Body of pancreas (tissue), 4 donors: ENCODE data around the gene SMG1. TPM values are rescaled to one million over a fixed set of nuclear protein-coding genes. Genes with fewer than 3 reads are reported as not detected.

Experiments
- ATAC-seq: fragments of 150-250 bp; one replicate; pipeline ENCODE4 v1.9.1; 2016
- DNase-seq, 4 donors: peaks; one replicate each; pipeline ENCODE4 v3.0.0-alpha.2; 2019
- H3K27ac ChIP-seq, 4 donors: fragments of 200-600 bp; sonication (generic); 1 replicate in 3 of 4; 2 replicates in 1 of 4; pipeline versions ENCODE4 v1.5.1 to v1.6.1; 2016 to 2019; ENCODE audit warnings: mild to moderate bottlenecking in 1 of 4, mixed read lengths in 1 of 4, moderate library complexity in 1 of 4
- H3K27me3 ChIP-seq, 2 donors: fragments of 200-600 bp; sonication (generic); one replicate each; pipeline ENCODE4 v1.6.0; 2016; ENCODE audit warnings: mild to moderate bottlenecking in 1 of 2
- H3K36me3 ChIP-seq, 2 donors: fragments of 200-600 bp; sonication (generic); replicated peaks in 1 of 2; 2 replicates each; pipeline ENCODE4 v1.5.1; 2016; ENCODE audit warnings: low read depth in 2 of 2; ENCODE audit not compliant: insufficient read depth in 1 of 2
- H3K4me1 ChIP-seq: fragments of 200-600 bp; sonication (generic); one replicate; pipeline ENCODE4 v1.6.0; 2016
- H3K4me3 ChIP-seq, 2 donors: fragments of 200-600 bp; sonication (generic); 1 replicate in 1 of 2; 2 replicates in 1 of 2; pipeline ENCODE4 v1.5.1; 2016 to 2019
- H3K9me3 ChIP-seq, 3 donors: fragments of 200-600 bp; sonication (generic); 1 replicate in 2 of 3; 2 replicates in 1 of 3; pipeline ENCODE4 v1.5.1; 2016
- POLR2A ChIP-seq, 3 donors: fragments of 450-650 bp; IDR thresholded peaks; one replicate each; pipeline ENCODE4 v1.6.1; 2016; ENCODE audit warnings: antibody characterized with exemption in 3 of 3, mild to moderate bottlenecking in 2 of 3
- WGBS, 2 donors: methylation state at CpG; one replicate each; pipeline ENCODE4 v1.1.5; 2017; 5-methylcytosine and 5-hydroxymethylcytosine counted together
- intact Hi-C: fragments of 100-400 bp; cut with DNase I; formaldehyde crosslinking; loops from one replicate; pipeline ENCODE4 v1.15.1; 2023
- total RNA-seq, 2 donors: library from RNA; depleted of rRNA; stranded (reverse); fragments of >200 nt; gene quantifications; one replicate each; pipeline ENCODE4 v1.1.0, GENCODE V29; 2016
- TF ChIP-seq, protein P1 (sequence below), 7 experiments: fragments of 450-650 bp in 4 of 7; fragments of 200-600 bp in 3 of 7; sonication (generic) in 3 of 7; IDR thresholded peaks; one replicate each; pipeline ENCODE4 v1.5.1; 2016 to 2019; ENCODE audit warnings: antibody characterized with exemption in 7 of 7

Gene SMG1
- total RNA-seq, 2 donors from 2014 or later, result 50.3 to 59.3 TPM

DNA sequence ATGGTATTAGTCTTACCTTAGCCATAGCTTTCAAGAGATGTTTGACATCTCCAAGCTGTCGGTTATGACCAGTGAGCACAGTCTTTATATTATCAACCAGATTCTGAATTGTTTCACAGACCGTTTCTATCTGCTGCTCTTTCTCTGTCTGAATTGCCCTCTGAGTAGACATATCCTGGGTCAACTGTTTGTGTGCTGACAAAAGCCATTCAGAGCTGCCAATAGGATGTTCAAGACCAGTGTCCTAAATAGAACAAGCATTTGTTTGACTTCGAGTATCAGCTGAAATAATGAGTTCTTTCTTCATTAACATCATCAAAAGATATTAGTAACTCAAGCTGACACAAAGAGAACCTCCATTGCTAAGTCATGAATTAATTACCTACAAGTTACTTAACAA, 109.9 kb downstream of the SMG1 start:
- intact Hi-C loops, result no loop called here
- no peaks in the 10 kb centered on the region for H3K4me1 ChIP-seq
- WGBS, 2 donors, result 69 to 71% methylated on average over 3 of the region's 3 CpGs
- no peaks in the 10 kb centered on the region for H3K27me3 ChIP-seq
- H3K4me3 ChIP-seq, result no peak overlapping the region
- no peak for TF ChIP-seq POLR2A (IDR thresholded peaks at IDR 0.05)
- TF ChIP-seq, protein P1, sequence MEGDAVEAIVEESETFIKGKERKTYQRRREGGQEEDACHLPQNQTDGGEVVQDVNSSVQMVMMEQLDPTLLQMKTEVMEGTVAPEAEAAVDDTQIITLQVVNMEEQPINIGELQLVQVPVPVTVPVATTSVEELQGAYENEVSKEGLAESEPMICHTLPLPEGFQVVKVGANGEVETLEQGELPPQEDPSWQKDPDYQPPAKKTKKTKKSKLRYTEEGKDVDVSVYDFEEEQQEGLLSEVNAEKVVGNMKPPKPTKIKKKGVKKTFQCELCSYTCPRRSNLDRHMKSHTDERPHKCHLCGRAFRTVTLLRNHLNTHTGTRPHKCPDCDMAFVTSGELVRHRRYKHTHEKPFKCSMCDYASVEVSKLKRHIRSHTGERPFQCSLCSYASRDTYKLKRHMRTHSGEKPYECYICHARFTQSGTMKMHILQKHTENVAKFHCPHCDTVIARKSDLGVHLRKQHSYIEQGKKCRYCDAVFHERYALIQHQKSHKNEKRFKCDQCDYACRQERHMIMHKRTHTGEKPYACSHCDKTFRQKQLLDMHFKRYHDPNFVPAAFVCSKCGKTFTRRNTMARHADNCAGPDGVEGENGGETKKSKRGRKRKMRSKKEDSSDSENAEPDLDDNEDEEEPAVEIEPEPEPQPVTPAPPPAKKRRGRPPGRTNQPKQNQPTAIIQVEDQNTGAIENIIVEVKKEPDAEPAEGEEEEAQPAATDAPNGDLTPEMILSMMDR (IDR thresholded peaks at IDR 0.05), result no peak
- H3K27ac ChIP-seq, result no peak overlapping the region
- DNase-seq, result no peak
- H3K9me3 ChIP-seq, result no peaks in the 10 kb centered on the region
- H3K36me3 ChIP-seq, result peaks cover 12 to 29% of the 10 kb centered on the region in 2 donors
- ATAC-seq, result no peak

DNA sequence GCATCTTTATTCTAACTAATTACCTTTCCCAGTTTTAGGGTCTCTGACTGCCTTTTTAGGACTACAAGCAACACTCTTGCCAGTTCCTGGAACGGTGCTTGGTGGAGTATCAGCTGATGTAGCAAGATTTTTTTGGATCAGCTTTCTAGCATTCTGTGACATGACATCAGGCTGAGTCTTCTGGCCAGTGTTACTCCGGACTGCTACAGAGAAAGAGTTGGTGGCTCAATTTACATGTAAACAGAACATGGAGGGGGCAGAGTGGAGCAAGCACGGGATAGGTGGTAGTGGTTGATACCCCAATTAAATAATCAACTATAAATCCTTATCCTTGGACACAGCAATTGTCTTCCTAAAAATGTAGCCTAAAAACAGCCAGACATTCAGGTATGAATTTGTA, 114.3 kb downstream of the SMG1 start:
- 92 to 98% methylated on average over 3 of the region's 3 CpGs for WGBS, 2 donors
- H3K4me3 ChIP-seq, result no peak overlapping the region
- H3K27me3 ChIP-seq, result no peaks in the 10 kb centered on the region
- no peaks in the 10 kb centered on the region for H3K9me3 ChIP-seq
- no peaks in the 10 kb centered on the region for H3K4me1 ChIP-seq
- no peak for DNase-seq
- intact Hi-C loops, result no loop called here
- no peak for ATAC-seq
- peaks cover 15 to 46% of the 10 kb centered on the region in 2 donors for H3K36me3 ChIP-seq
- no peak overlapping the region for H3K27ac ChIP-seq
- TF ChIP-seq, protein P1 (IDR thresholded peaks at IDR 0.05), result no peak

DNA sequence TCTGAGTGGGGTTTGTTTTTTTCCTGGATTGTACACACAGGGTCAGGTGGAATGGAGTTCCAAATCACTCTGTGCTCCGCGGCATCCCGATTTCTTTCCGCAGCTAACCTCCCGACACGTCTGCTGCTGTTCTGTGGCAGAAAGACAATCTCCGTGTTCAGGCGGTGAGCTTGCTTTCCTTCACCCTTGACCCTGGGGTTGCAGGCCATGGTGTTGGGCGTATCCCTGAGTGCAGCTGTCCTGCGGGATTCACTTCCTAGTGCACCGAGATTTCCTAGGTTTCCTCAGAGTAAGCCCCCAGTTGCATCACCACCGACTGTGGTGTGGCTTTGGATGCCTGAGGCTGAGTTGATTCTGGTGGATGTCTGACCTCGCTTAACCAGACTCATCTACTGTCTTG, 117.0 kb downstream of the SMG1 start:
- 92 to 94% methylated on average over 13 of the region's 13 CpGs for WGBS, 2 donors
- intact Hi-C loops, result no loop called here
- peaks cover 8 to 34% of the 10 kb centered on the region in 2 donors for H3K36me3 ChIP-seq
- H3K9me3 ChIP-seq, result no peaks in the 10 kb centered on the region
- no peaks in the 10 kb centered on the region for H3K4me1 ChIP-seq
- no peak overlapping the region for H3K27ac ChIP-seq
- H3K4me3 ChIP-seq, result no peak overlapping the region
- ATAC-seq (no peak), DNase-seq (no peak)
- TF ChIP-seq, protein P1 (IDR thresholded peaks at IDR 0.05), result no peak
- TF ChIP-seq POLR2A (IDR thresholded peaks at IDR 0.05), result no peak
- H3K27me3 ChIP-seq, result no peaks in the 10 kb centered on the region

DNA sequence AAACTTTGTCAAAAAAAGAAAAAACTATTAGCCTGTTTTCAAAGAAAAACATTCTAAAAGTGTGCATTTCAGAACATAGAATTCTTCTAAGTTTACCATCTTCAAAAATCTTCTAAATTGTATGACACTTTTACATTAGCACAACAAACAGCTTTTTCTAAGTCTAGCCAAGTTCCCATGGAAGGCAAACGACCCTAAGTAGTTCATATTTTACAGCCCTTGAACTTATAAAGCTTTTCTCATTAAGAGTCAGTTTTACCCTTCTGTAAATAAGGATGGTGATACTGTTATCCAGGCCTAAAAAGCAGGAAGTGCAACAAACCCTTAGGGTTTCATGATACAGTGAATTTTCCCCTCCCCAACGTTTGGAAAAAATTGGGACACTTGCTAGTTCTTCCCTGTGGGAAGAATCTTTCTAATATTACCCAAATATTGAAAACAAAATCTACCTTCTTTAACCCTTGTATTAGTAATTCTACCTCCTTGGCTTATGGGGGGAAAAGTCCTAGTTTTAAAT, 120.9 kb downstream of the SMG1 start:
- Histone ChIP-seq H3K9me3 (no peaks in the 10 kb centered on the region), H3K27ac (no peak overlapping the region), H3K27me3 (no peaks in the 10 kb centered on the region), H3K4me3 (no peak overlapping the region), H3K36me3 (peaks cover under 1 to 17% of the 10 kb centered on the region in 2 donors), H3K4me1 (peaks cover 14% of the 10 kb centered on the region)
- DNase-seq, result no peak
- ATAC-seq, result no peak
- intact Hi-C loops, result no loop called here
- WGBS, 2 donors, result 14 to 27% methylated on average over 2 of the region's 2 CpGs
- no peak for TF ChIP-seq POLR2A (IDR thresholded peaks at IDR 0.05)
- TF ChIP-seq, protein P1 (IDR thresholded peaks at IDR 0.05), result no peak

DNA sequence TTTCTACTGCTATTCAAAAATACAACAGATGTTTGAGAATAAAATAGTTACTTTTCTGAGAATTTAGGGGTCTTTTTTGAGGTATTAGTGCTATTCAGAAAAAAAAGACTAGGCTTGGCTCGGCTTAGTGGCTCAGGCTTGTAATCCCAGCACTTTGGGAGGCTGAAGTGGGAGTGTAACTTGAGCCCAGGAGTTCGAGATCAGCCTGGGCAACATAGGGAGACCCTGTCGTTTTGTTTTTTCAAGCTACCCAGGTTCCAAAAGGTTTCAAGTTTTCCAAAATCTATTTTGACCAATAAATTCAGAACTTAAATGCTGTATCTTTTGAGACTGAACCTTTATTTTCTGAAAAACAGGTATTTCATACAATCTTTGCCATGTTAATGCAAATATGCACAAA, 121.7 kb downstream of the SMG1 start:
- peaks cover 22% of the 10 kb centered on the region for H3K4me1 ChIP-seq
- WGBS, 2 donors, result 69 to 74% methylated on average over 3 of the region's 3 CpGs
- no peaks in the 10 kb centered on the region for H3K27me3 ChIP-seq
- intact Hi-C loops, result no loop called here
- DNase-seq (no peak), ATAC-seq (no peak)
- no peak overlapping the region for H3K4me3 ChIP-seq
- TF ChIP-seq, protein P1 (IDR thresholded peaks at IDR 0.05), result no peak
- no peak for TF ChIP-seq POLR2A (IDR thresholded peaks at IDR 0.05)
- no peaks in the 10 kb centered on the region for H3K9me3 ChIP-seq
- H3K36me3 ChIP-seq, result peaks cover 0 to 14% of the 10 kb centered on the region in 2 donors
- no peak overlapping the region for H3K27ac ChIP-seq
